GM06990 (cell line): ENCODE measurements around the gene TMEM272.

Experiments
- DNase-seq: peaks from one replicate; pipeline ENCODE4 v3.0.0-alpha.2; 2011; ENCODE audit not compliant: insufficient read length; ENCODE audit errors: extremely low read depth
- H3K27me3 ChIP-seq: replicated peaks from 2 replicates; pipeline ENCODE4 v1.6.0; 2011; ENCODE audit warnings: low read length; ENCODE audit not compliant: control insufficient read depth, insufficient read depth
- H3K36me3 ChIP-seq: 2 replicates; pipeline ENCODE4 v1.5.1; 2011; ENCODE audit warnings: low read length; ENCODE audit not compliant: control insufficient read depth, insufficient read depth
- H3K4me3 ChIP-seq: replicated peaks from 2 replicates; pipeline ENCODE4 v1.5.1; 2011; ENCODE audit warnings: low read depth, mild to moderate bottlenecking, control low read depth, low read length
- TF ChIP-seq, protein P1 (sequence below): IDR thresholded peaks from 2 replicates; pipeline ENCODE4 v1.5.1; 2011; ENCODE audit warnings: low read length, control low read depth, mild to moderate bottlenecking, inconsistent platforms; ENCODE audit not compliant: insufficient read depth, poor library complexity, severe bottlenecking

The TMEM272 gene

DNA sequence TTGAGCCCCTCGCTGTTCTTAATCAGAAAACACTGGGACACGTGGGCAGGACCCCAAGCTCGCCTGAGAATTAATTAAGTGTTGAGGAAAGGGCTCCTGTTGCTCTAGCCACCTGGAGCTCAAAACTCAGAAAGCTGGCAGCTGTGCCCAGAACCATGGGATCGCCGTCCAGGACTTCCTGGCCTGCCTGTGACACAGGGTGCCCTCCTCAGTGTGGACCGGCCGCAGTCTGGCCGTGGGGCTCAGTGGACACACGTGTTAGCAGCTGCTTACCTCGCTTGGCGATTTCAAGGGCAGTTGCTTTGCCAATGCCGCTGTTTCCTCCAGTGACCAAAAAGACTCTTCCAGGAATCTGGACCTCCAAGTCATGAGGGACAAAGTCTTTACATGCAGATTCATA is 45.7 kb downstream of the TMEM272 start:
- Histone ChIP-seq H3K36me3 (no peaks in the 10 kb centered on the region), H3K4me3 (no peak overlapping the region), H3K27me3 (no peaks in the 10 kb centered on the region)
- TF ChIP-seq, protein P1, sequence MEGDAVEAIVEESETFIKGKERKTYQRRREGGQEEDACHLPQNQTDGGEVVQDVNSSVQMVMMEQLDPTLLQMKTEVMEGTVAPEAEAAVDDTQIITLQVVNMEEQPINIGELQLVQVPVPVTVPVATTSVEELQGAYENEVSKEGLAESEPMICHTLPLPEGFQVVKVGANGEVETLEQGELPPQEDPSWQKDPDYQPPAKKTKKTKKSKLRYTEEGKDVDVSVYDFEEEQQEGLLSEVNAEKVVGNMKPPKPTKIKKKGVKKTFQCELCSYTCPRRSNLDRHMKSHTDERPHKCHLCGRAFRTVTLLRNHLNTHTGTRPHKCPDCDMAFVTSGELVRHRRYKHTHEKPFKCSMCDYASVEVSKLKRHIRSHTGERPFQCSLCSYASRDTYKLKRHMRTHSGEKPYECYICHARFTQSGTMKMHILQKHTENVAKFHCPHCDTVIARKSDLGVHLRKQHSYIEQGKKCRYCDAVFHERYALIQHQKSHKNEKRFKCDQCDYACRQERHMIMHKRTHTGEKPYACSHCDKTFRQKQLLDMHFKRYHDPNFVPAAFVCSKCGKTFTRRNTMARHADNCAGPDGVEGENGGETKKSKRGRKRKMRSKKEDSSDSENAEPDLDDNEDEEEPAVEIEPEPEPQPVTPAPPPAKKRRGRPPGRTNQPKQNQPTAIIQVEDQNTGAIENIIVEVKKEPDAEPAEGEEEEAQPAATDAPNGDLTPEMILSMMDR, result no peak
- DNase-seq, result no peak

DNA sequence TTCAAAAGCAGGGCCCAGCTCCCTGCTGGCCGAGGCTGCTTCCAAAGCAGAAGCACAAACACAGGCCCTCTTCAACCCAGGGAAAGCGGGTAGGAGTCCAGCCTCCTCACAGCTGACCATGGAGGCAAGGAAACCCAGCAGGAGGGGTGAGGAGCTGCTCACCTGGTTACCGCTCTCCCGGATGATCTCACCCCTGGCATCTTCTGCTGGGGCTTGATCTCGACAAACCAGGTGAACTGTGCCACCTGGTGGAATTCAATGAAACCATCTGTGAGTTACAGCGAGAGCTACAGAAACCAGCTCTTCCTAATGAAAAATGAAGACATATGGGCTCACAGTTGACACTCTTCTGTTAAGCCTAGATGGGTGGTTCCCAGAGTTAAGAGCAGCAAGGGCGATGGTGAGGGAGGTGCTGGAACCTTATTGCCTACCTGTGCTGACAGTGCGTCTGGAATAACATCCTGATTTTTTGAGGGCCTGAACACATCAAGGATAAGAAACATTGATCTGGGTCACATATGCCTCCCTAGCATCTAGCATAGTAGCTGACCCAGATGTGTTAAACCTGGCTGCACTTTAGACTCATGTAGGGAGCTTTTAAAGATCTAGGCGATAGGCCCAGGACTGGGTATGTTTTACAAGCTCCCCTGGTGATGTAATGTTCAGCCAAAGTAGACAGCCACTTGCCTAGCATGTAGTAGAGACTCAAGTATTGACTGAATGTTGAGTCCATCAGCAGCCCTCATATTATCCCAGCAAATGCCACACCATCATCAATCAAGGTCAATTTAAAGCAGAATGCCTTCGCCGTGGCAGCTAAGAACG is 47.1 kb downstream of the TMEM272 start:
- H3K36me3 ChIP-seq, result no peaks in the 10 kb centered on the region
- no peak overlapping the region for H3K4me3 ChIP-seq
- DNase-seq, result peak; percentile 50
- TF ChIP-seq, protein P1, result peak; percentile 57
- H3K27me3 ChIP-seq, result no peaks in the 10 kb centered on the region

DNA sequence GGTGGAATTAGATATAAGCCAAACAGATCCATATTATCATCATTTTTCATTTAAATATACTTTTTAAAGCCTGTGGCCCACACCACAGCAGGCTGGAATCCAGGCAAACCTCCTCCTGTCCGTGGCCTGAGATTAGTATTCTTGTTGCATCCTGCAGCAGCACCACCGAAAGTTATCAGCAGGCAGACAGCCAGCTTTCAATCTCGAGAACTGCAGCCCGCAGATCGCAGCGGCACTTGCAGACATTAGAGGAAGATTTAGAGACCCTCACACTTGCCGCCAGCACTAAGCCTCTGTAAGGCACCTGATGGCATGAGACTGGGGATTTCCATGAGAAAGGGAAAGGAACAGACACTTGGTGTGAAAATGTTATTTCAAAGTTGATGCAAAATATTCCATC is 48.4 kb downstream of the TMEM272 start:
- DNase-seq, result no peak
- Histone ChIP-seq H3K36me3 (no peaks in the 10 kb centered on the region), H3K4me3 (no peak overlapping the region), H3K27me3 (no peaks in the 10 kb centered on the region)
- TF ChIP-seq, protein P1, result no peak

DNA sequence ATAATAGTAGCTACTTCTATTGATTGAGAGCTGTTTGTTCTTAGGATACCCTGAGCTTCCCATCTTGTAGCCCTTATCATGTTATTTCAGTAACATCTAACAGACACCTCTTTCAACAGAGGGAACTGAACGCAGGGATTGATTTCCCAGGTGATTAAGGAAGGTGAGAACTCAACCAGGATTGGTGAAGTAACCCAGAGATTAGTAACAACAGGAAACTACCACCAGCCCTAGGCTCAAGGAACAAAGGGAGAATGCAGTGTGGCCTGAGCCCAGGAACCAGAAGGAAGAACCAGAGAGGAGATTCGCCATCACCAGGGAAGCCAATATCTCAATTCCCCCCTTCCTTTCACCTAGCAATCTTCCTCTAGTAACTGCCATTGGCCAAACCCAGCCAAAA is 49.6 kb downstream of the TMEM272 start:
- TF ChIP-seq, protein P1, result no peak
- no peak for DNase-seq
- H3K27me3 ChIP-seq, result no peaks in the 10 kb centered on the region
- H3K4me3 ChIP-seq, result no peak overlapping the region
- H3K36me3 ChIP-seq, result no peaks in the 10 kb centered on the region

DNA sequence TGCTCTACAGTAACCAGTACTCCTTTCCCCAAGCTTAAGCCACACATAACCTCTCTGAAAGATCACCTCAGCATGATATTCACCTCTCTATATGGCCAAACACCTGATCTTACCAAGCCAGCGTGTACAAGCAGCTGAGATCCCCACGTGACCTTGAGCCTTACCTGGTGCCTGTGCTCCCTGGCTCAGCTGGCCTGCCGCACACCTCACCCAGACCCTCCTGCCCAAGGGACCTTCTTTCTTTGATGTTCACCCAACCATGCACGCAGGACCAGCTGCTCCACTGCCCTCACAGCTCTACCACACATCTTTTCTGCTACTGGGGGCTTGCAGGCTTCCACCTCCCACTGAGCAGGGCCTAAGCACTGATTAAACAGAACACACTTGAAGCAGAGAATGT is 50.0 kb downstream of the TMEM272 start:
- H3K27me3 ChIP-seq, result no peaks in the 10 kb centered on the region
- H3K4me3 ChIP-seq, result no peak overlapping the region
- TF ChIP-seq, protein P1, result no peak
- H3K36me3 ChIP-seq, result no peaks in the 10 kb centered on the region
- DNase-seq, result no peak
